Activated T-cell treated with anti-CD3 and anti-CD28 coated beads, Interleukin-2, amount 50 U/mL, for 24 hours (primary cell): Measurements from ENCODE around the gene ZNF778.
"Not testable (repeated sequence)": the region's sequence is repeated elsewhere in the genome, so short reads cannot be mapped to it uniquely, and the experiment has no call there.

Experiments
- DNase-seq: peaks from one replicate; pipeline ENCODE4 v3.0.0-alpha.2; 2020
- H3K27ac Mint-ChIP-seq: 2 replicates; pipeline ENCODE4 v1.8.0; 2020; ENCODE audit warnings: mild to moderate bottlenecking, mixed read lengths
- H3K27me3 Mint-ChIP-seq: 2 replicates; pipeline ENCODE4 v1.8.0; 2020; ENCODE audit warnings: mixed read lengths
- H3K36me3 Mint-ChIP-seq: 2 replicates; pipeline ENCODE4 v1.8.0; 2020; ENCODE audit warnings: low read depth, mixed read lengths
- H3K4me1 Mint-ChIP-seq: 2 replicates; pipeline ENCODE4 v1.8.0; 2020; ENCODE audit warnings: low read depth, mixed read lengths
- H3K4me3 Mint-ChIP-seq: 2 replicates; pipeline ENCODE4 v1.8.0; 2020; ENCODE audit warnings: mild to moderate bottlenecking, moderate library complexity, mixed read lengths
- H3K9me3 Mint-ChIP-seq: 2 replicates; pipeline ENCODE4 v1.8.0; 2020; ENCODE audit warnings: mixed read lengths

ZNF778 gene

DNA sequence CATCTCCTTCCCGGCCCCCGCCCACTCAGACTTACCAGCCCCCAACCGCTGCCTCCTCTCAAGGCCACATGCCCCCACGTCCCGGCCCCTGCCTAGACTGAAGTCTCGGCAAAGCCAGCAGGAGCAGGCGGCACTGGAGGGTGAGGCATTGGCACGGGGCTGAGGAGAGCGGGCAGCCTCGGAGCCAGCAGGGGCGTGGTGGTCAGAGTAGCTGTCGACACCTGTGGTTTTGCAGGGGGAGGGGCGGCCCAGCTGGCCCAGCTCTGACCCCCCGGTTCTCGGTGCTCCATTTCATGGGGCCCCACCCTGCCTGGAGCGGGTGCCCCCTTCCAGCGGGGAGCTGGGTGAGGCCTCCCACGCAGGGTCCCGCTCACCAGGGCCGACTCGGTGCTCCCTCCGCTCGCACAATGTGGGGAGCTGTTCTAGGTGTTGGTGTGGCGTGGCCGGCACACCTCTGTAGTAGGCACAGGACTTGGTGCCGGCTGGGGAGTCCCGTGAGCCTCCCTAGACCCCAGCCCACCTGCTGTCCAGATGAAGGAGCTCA is 41.3 kb upstream of the ZNF778 start:
- Mint-ChIP-seq H3K27ac (no peak overlapping the region), H3K36me3 (no peaks in the 10 kb centered on the region), H3K9me3 (no peaks in the 10 kb centered on the region), H3K27me3 (no peaks in the 10 kb centered on the region), H3K4me3 (no peak overlapping the region), H3K4me1 (peaks cover 1% of the 10 kb centered on the region)
- no peak for DNase-seq

DNA sequence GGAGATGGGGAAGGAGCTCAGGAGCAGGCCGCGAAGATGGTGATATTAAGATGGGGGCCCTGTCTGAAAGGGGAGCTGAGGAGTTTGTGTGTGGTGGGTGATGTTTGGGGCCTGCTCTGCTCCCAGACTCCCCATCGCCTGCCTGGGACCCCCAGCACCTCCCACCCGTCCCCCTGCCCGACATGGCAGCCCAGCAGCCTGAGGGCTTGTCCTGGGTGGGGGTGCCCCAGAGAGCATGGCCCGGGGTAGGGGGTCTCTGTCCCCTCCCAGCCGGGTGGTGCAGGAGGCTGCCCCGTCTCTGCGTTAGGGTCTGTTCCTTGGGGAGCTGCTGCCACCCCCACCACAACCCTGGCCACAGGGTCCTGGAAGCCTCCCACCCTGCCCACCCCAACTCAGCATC is 40.8 kb upstream of the ZNF778 start:
- Mint-ChIP-seq H3K4me3 (no peak overlapping the region), H3K27me3 (no peaks in the 10 kb centered on the region), H3K27ac (no peak overlapping the region), H3K9me3 (no peaks in the 10 kb centered on the region), H3K36me3 (no peaks in the 10 kb centered on the region), H3K4me1 (peaks cover 2% of the 10 kb centered on the region)
- DNase-seq, result no peak

DNA sequence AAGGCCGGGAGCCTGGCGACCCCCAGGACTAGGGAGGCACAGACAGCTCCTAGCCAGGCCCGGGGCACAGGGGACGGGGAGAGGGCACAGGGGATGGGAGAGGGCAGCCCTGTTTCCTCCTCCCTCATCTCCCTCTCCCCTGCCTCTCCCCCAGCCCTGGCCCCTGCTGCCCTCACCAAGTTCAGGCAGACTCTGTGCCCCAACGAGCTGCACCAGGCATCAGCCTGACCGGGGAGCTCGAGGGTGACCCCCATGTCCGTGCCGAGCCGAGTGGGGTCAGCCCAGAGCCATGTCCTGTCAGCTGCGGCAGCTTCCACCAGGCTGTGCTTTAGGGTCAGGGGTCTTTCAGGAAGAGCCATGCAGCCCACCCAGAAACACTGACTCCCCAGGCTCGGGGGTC is 40.0 kb upstream of the ZNF778 start:
- no peaks in the 10 kb centered on the region for H3K27me3 Mint-ChIP-seq
- no peak overlapping the region for H3K4me3 Mint-ChIP-seq
- peaks cover 3% of the 10 kb centered on the region for H3K4me1 Mint-ChIP-seq
- H3K27ac Mint-ChIP-seq, result no peak overlapping the region
- H3K36me3 Mint-ChIP-seq, result no peaks in the 10 kb centered on the region
- no peak for DNase-seq
- H3K9me3 Mint-ChIP-seq, result no peaks in the 10 kb centered on the region

DNA sequence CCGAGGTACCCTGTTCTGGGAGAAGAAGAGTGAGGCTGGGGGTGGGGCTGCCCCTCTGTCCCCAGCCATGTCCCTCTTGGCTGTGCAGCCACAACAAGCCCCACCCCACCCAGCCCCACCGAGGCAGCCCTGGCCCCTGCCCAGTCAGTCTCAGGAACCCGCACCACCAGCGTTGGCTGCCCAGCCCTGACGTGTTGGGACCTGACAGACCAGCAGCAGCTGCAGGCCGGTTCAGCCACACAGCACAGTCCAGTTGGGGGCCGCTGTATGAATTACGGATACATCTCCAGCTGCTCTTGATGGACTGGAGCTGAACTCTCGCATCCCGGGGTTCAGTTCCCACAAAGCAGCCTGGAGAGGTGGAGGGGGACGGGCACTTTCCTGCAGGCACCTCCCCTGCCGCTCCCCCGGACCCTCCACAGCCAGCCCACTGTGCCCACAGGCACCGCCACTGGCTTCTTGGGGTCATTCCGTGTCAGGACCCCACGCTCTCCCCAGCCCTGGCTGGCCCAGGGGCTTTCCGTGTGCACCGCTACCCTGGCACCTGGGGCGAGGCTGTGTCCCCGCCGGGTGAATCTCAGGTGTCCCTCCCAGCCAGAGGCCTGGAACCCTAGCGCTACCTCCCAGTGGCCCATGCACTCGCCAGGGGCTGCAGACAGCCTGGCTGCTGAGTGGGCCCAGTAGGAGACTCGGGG is 38.9 kb upstream of the ZNF778 start:
- peaks cover 4% of the 10 kb centered on the region for H3K4me1 Mint-ChIP-seq
- no peak for DNase-seq
- H3K4me3 Mint-ChIP-seq, result no peak overlapping the region
- no peaks in the 10 kb centered on the region for H3K27me3 Mint-ChIP-seq
- H3K36me3 Mint-ChIP-seq, result no peaks in the 10 kb centered on the region
- no peaks in the 10 kb centered on the region for H3K9me3 Mint-ChIP-seq
- H3K27ac Mint-ChIP-seq, result no peak overlapping the region

DNA sequence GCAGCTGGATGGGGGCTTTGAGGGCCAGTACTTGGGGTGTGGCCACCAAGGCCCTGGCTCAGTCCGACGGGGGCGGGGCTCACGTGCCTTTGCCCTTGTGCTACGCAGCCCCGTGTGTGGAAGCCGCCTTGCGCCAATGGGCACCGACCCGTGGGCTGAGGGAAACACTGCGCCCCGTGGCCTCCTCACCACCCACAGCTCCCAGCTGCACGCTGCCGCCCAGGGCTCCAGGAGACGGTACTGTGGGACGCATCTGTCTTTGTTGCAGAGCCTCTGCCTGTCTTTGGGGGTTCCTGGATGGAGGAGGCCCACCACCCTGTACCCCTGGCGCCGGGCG is 38.4 kb upstream of the ZNF778 start:
- H3K36me3 Mint-ChIP-seq, result no peaks in the 10 kb centered on the region
- no peak overlapping the region for H3K4me3 Mint-ChIP-seq
- H3K4me1 Mint-ChIP-seq, result peaks cover 4% of the 10 kb centered on the region
- no peak for DNase-seq
- no peak overlapping the region for H3K27ac Mint-ChIP-seq
- H3K27me3 Mint-ChIP-seq, result no peaks in the 10 kb centered on the region
- H3K9me3 Mint-ChIP-seq, result no peaks in the 10 kb centered on the region

DNA sequence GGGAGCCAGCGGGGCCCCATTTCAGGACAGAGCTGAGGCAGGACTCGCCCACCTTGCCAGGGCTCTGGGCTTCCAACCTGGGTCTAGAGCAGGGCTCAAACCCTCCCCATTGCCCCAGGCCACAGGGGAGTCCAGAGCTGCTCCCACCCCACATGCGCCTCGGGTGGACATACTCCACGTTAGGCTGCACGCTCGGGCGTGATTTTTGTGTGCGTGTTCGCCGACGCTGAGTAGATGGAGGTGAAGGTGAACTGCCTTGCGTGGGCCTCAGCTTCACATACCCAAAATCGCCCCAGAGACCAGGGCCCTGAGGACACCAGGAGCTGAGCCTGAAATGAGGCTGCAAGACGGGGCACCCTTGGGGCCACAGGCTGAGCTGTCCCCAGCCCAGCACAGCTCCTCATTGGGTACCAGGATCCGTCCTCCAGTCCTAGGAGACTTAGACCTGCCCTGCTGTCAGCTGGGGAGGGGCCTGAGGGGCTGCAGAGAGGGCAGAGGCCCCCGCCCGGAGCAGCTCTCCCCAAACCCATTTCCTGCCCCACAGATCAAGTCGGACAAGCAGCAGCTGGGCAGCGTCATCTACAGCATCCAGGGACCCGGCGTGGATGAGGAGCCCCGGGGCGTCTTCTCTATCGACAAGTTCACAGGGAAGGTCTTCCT is 37.7 kb upstream of the ZNF778 start:
- Mint-ChIP-seq H3K4me3 (no peak overlapping the region), H3K36me3 (no peaks in the 10 kb centered on the region), H3K27ac (no peak overlapping the region), H3K9me3 (no peaks in the 10 kb centered on the region), H3K4me1 (peaks cover 4% of the 10 kb centered on the region), H3K27me3 (no peaks in the 10 kb centered on the region)
- DNase-seq, result no peak

DNA sequence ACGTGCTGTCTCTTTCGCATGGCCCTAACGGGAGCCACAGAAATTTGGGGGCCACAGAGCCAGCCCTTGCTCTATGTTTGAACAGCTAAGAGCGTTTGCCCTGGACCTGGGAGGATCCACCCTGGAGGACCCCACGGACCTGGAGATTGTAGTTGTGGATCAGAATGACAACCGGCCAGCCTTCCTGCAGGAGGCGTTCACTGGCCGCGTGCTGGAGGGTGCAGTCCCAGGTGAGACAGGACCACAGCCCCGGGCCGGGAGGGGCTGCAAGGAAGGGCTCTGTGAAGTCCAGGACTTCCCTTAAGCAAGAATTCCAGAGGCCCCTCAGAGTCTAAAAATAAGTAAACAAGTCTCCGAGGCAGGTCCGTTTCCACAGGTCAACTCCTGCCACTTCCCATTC is 34.0 kb upstream of the ZNF778 start:
- Mint-ChIP-seq H3K36me3 (no peaks in the 10 kb centered on the region), H3K4me1 (peaks cover 4% of the 10 kb centered on the region), H3K27ac (no peak overlapping the region), H3K4me3 (no peak overlapping the region), H3K27me3 (no peaks in the 10 kb centered on the region), H3K9me3 (no peaks in the 10 kb centered on the region)
- DNase-seq, result no peak

DNA sequence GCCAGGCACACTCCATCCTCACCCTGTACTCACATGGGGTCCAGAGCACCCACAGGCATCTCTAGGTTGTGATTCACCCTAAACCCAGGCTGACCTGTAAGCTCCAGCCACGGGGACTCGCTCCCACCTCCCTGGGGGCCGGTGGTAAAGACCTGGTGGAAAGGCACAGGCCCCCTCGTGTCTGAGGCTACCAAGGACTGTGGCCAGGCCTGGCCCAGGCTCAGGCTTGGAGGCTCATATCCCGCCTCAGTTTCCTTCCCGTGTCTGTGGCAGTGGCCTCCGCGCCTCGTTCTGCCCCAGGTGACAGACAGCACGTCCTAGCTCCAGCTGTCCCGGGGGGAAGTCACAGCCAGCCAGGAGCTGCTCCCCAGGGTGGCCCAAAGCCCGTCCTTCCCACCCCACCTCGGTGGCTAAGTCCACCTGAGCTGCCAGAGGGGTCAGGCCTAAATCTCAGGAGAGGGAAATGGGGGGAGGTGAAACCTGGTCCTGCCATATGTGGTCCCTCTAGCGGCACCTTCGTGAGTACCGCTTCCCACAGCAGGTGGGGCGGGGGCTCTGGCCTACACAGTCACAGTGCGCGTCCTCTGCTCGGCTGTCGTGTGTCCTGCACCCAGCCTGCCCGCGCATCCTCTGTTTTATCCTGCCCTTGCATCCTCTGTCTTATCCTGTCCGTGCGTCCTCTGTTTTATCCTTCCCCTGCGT is 33.4 kb upstream of the ZNF778 start:
- peaks cover 4% of the 10 kb centered on the region for H3K4me1 Mint-ChIP-seq
- no peak for DNase-seq
- no peaks in the 10 kb centered on the region for H3K9me3 Mint-ChIP-seq
- no peak overlapping the region for H3K27ac Mint-ChIP-seq
- H3K36me3 Mint-ChIP-seq, result no peaks in the 10 kb centered on the region
- H3K4me3 Mint-ChIP-seq, result no peak overlapping the region
- H3K27me3 Mint-ChIP-seq, result no peaks in the 10 kb centered on the region

DNA sequence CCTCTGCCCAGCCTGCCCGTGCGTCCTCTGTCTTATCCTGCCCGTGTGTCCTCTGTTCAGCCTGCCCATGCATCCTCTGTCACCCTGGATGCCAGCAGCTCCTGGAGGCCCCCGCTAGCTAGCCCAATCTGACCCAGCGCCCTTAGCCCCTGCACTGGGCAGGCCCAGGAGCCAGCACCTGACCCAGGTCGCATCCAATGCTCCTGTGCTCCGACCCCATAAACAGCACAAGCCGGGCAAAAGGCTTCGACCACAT is 32.9 kb upstream of the ZNF778 start:
- Mint-ChIP-seq H3K27me3 (no peaks in the 10 kb centered on the region), H3K4me3 (no peak overlapping the region), H3K9me3 (no peaks in the 10 kb centered on the region), H3K4me1 (peaks cover 4% of the 10 kb centered on the region), H3K27ac (no peak overlapping the region), H3K36me3 (no peaks in the 10 kb centered on the region)
- DNase-seq, result no peak

DNA sequence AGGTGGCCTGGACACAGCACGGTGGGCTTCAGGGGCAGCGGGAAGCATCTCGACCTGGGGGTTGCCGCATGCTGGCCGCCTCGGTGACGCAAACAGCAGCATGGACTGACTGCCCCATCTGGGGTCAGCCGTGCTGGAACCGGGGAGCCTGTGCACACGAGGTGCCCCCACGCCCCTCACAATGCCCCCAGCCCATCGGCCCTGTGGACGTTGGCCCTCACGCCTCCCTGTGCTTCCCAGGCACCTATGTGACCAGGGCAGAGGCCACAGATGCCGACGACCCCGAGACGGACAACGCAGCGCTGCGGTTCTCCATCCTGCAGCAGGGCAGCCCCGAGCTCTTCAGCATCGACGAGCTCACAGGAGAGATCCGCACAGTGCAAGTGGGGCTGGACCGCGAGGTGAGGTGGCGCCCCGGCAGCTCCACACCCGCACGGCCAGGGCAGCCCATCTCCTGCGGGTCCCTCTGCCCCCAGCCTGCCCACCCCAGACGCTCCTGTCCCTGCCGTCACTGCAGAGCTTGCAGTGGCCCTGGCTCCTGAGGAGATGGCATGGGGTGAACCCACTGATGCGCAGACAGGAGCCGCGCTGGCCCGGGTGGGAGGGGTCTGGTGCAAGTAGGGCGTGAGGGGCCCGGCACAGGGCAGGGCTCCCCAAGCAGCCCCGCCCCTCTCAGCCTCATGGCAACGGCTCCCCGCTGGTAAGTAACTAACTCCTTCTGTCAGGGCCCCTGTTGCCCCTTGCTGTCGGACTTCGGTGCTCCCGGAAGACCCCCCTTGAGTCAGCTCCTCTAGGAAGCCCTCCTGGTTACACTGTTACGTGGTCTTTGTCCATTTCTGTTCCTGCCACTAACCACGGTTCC is 32.3 kb upstream of the ZNF778 start:
- DNase-seq, result no peak
- Mint-ChIP-seq H3K9me3 (no peaks in the 10 kb centered on the region), H3K27me3 (no peaks in the 10 kb centered on the region), H3K4me3 (no peak overlapping the region), H3K4me1 (peaks cover 4% of the 10 kb centered on the region), H3K27ac (no peak overlapping the region), H3K36me3 (no peaks in the 10 kb centered on the region)

DNA sequence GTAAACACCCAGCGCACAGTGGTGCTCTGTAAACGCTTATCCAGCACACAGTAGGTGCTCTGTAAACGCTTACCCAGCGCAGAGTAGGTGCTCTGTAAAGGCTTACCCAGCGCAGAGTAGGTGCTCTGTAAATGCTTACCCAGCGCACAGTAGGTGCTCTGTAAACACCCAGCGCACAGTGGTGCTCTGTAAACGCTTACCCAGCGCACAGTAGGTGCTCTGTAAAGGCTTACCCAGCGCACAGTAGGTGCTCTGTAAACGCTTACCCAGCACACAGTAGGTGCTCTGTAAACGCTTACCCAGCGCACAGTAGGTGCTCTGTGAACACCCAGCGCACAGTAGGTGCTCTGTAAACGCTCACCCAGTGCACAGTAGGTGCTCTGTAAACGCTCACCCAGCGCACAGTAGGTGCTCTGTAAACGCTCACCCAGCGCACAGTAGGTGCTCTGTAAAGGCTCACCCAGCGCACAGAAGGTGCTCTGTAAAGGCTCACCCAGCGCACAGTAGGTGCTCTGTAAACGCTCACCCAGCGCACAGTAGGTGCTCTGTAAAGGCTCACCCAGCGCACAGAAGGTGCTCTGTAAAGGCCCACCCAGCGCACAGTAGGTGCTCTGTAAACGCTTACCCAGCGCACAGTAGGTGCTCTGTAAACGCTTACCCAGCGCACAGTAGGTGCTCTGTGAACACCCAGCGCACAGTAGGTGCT is 31.5 kb upstream of the ZNF778 start:
- H3K36me3 Mint-ChIP-seq, H3K9me3 Mint-ChIP-seq, H3K4me3 Mint-ChIP-seq, DNase-seq, H3K27me3 Mint-ChIP-seq, H3K4me1 Mint-ChIP-seq, H3K27ac Mint-ChIP-seq: not testable (repeated sequence)

DNA sequence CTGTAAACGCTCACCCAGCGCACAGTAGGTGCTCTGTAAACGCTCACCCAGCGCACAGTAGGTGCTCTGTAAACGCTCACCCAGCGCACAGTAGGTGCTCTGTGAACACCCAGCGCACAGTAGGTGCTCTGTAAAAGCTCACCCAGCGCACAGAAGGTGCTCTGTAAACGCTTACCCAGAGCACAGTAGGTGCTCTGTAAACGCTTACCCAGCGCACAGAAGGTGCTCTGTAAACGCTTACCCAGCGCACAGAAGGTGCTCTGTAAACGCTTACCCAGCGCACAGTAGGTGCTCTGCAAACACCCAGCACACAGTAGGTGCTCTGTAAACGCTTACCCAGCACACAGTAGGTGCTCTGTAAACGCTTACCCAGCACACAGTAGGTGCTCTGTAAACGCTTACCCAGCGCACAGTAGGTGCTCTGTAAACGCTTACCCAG is 30.9 kb upstream of the ZNF778 start:
- not testable (repeated sequence) for H3K4me3 Mint-ChIP-seq, H3K27ac Mint-ChIP-seq, H3K27me3 Mint-ChIP-seq, DNase-seq, H3K4me1 Mint-ChIP-seq, H3K36me3 Mint-ChIP-seq, H3K9me3 Mint-ChIP-seq

DNA sequence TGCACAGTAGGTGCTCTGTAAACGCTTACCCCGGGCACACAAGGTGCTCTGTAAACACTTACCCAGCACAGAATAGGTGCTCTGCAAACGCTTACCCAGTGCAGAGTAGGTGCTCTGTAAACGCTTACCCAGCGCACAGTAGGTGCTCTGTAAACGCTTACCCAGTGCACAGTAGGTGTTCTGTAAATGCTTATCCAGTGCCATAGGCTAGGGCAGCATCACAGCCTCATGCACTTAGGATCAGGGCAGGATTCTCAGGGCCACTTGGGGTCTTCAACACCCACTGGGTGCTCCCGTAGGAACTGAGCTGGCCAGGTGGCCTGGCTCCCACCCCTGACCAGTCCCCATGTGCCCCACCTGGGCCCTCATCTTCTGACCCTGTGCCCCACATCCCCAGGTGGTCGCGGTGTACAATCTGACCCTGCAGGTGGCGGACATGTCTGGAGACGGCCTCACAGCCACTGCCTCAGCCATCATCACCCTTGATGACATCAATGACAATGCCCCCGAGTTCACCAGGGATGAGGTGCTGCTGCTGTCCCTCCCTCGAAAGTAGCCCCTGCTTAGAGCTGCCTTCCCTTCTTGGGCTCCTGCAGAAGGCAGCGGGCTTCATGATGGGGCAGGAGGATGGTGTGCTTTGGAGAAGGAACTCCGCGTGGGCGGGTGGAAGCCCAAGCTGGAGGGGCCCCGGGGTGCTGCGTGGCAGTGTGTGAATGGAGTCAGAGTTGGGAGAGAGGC is 30.3 kb upstream of the ZNF778 start:
- Mint-ChIP-seq H3K4me1 (peaks cover 4% of the 10 kb centered on the region), H3K27me3 (no peaks in the 10 kb centered on the region), H3K9me3 (no peaks in the 10 kb centered on the region), H3K4me3 (no peak overlapping the region), H3K36me3 (no peaks in the 10 kb centered on the region), H3K27ac (peak overlapping the region; percentile 26)
- DNase-seq, result peak; percentile 62
